PFSK-1 (cell line): ENCODE measurements around the gene AZI2. TPM values are rescaled to one million over a fixed set of nuclear protein-coding genes. Genes with fewer than 3 reads are reported as not detected.
A peak's percentile ranks its signal among the peaks of the same experiment; 100 is the strongest.

Source experiments
- FOXP2 ChIP-seq: optimal IDR thresholded peaks from 2 replicates; pipeline ENCODE3; 2011; ENCODE audit warnings: borderline replicate concordance, control low read depth, inconsistent platforms; ENCODE audit not compliant: insufficient read depth; ENCODE audit errors: extremely low read length, extremely low read depth
- POLR2AphosphoS5 ChIP-seq: IDR thresholded peaks from 2 replicates; pipeline ENCODE4 v1.6.1; 2012; ENCODE audit warnings: low read depth, mild to moderate bottlenecking, control low read depth, low read length, moderate library complexity
- REST ChIP-seq, 2 experiments: IDR thresholded peaks; 2 replicates each; pipeline versions ENCODE4 v1.6.1 to v1.8.0; 2011 to 2012; ENCODE audit warnings: low read depth in 2 of 2, low read length in 2 of 2, control low read depth in 1 of 2, inconsistent platforms in 1 of 2, mild to moderate bottlenecking in 1 of 2, moderate library complexity in 1 of 2; ENCODE audit not compliant: insufficient read depth in 1 of 2
- SIN3A ChIP-seq: IDR thresholded peaks from 2 replicates; pipeline ENCODE4 v1.6.1; 2012; ENCODE audit warnings: mild to moderate bottlenecking, low read length, moderate library complexity, borderline replicate concordance; ENCODE audit not compliant: insufficient read depth
- TAF1 ChIP-seq: IDR thresholded peaks from 2 replicates; pipeline ENCODE4 v1.6.1; 2012; ENCODE audit warnings: low read length, control low read depth, borderline replicate concordance; ENCODE audit not compliant: insufficient read depth
- polyA plus RNA-seq: library from polyadenylated mRNA; unstranded; fragments of >200 nt; gene quantifications from one replicate; pipeline ENCODE4 v1.2.1, GENCODE V29; 2012; ENCODE audit warnings: low read depth, missing spikeins; ENCODE audit not compliant: insufficient read length

AZI2 gene
- polyA plus RNA-seq = 12.4 TPM

GRCh38 chr3:28348629-28349468 lies at the start of gene AZI2, which contains the start of gene ZCWPW2:
Gene AZI2, minus strand, starts transcription at chr3:28348824. Its CDS starts 8,207 bp downstream, at chr3:28340617.
Gene ZCWPW2, plus strand, starts transcription at chr3:28348721. Its CDS starts 64,348 bp downstream, at chr3:28413069.
- TF ChIP-seq TAF1 (0 out of 2 replicates have a peak, but pooled peaks have one; percentile 51), SIN3A (no peak), REST (IDR thresholded peaks at IDR 0.05; ENCODE audit: insufficient read depth in 1 of 2, low read depth in 2 of 2, low read length in 2 of 2) (peak; percentile 65 to 79), FOXP2 (peak; percentile 87), POLR2AphosphoS5 (peak; percentile 74)

- TF ChIP-seq REST (IDR thresholded peaks at IDR 0.05; ENCODE audit: insufficient read depth in 1 of 2, low read depth in 2 of 2, low read length in 2 of 2) = no peak
- TF ChIP-seq TAF1 = no peak
- no peak for TF ChIP-seq POLR2AphosphoS5
- no peak for TF ChIP-seq FOXP2
- no peak for TF ChIP-seq SIN3A
Observed at GRCh38 chr3:28388978-28389377, 40.4 kb upstream of the AZI2 start.

- TF ChIP-seq POLR2AphosphoS5 (no peak), FOXP2 (no peak), SIN3A (no peak), TAF1 (no peak), REST (IDR thresholded peaks at IDR 0.05; ENCODE audit: insufficient read depth in 1 of 2, low read depth in 2 of 2, low read length in 2 of 2) (no peak)
Observed at GRCh38 chr3:28386049-28386448, 37.4 kb upstream of the AZI2 start.

- TF ChIP-seq TAF1 (no peak), POLR2AphosphoS5 (no peak), SIN3A (no peak), FOXP2 (no peak), REST (IDR thresholded peaks at IDR 0.05; ENCODE audit: insufficient read depth in 1 of 2, low read depth in 2 of 2, low read length in 2 of 2) (no peak)
Observed at GRCh38 chr3:28376424-28376823, 27.8 kb upstream of the AZI2 start.
